GM08714 (cell line): ENCODE data around the gene GPR63.
A peak's percentile ranks its signal among the peaks of the same experiment; 100 is the strongest.

Source experiments
- H3K4me3 ChIP-seq: fragments of 200-500 bp; sonication (Bioruptor generic); 2 replicates; pipeline ENCODE4 v1.5.1; 2014; ENCODE audit warnings: mild to moderate bottlenecking, low read length, inconsistent platforms
- ZNF274 ChIP-seq: IDR thresholded peaks from 2 replicates; pipeline ENCODE4 v1.6.1; 2012; ENCODE audit warnings: mild to moderate bottlenecking, low read depth, low read length

Gene GPR63

DNA sequence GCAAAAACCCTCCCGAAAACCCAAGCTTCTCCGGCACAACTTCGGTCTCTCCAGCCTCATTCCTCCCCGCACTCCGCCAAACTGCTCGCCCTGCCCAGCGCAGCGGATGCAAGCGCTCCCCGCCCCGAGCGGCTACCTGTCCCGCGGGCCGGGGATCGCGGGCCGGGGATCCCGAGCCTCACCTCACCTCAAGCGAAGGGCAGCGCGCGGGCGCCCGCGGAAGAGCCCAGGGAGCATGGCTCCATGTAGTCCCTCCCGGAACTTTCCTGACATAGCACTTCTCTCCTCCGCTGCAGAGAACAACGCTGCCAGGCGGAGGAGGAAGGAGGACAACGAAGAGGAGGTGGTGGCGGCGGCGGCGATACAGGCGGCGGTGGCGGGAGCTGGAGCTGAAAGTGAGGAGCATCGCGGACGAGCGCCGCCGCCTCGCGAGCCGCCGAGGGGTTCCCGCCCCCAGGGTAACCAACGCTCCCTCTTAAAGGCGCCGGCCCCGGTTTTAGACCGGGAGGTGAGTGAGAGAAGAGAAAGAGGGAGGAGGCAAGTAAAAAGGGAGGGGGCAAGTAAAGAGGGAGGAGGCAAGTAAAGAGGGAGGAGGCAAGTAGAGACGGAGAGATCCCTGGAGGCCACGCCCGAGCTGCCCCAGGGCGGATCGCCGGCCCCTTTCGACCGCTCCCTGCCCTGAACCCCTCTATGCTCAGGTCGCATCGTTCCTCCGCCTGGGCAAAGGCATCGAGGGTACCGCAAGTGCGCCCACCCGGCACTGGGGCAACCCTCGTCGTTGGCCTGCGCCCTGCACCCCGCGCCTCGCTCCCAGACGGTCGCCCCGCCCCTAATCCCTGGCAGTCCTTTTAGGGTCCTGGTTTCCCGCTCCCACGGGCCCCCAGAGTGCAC lies at the start of gene GPR63:
TSS of gene GPR63 (minus strand) at position 397 of the 891 bp plus-strand sequence. CDS start 37,746 bp downstream, outside the sequence.
- peak within 1 kb of the TSS; percentile 92 for H3K4me3 ChIP-seq
- TF ChIP-seq ZNF274 = no peak

DNA sequence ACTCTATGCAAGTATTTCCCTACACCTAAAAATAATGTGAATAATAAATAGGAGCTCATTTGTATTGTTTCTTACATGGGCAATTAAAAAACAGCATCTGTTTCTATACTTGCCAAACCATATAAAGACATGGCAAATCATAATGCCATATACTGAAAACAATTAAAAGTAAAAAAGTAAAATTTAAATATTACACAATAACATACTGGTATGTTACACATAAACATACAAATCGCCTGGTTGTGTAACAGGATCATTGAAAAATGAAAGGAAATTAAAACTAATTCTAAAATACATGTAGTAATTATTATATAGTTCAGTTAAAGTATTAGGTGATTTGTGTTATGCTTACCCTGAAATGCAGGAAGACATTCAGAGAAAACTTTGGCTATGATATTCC lies 49.2 kb upstream of the GPR63 start:
- H3K4me3 ChIP-seq = no peak overlapping the region
- no peak for TF ChIP-seq ZNF274

DNA sequence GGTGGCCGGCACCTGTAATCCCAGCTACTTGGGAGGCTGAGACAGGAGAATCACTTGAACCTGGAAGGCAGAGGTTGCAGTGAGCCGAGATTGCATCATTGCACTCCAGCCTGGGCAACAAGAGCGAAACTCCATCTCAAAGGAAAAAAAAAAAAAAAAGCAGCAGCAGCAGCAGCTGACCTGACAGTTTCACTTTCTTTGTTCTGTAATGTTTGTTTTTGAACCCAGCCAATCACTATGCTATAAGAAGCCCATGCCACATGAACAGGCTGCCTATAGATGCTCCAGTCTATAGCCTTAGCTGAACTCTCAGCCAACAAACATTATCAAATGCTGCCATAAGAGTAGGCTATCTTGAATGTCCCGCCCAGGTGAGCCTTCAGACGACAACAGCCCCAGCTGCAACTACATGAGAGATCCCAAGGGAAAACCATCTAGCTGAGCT lies 47.9 kb upstream of the GPR63 start:
- H3K4me3 ChIP-seq = peak overlapping the region; percentile 54; the same call in 1 of the 2 replicates

DNA sequence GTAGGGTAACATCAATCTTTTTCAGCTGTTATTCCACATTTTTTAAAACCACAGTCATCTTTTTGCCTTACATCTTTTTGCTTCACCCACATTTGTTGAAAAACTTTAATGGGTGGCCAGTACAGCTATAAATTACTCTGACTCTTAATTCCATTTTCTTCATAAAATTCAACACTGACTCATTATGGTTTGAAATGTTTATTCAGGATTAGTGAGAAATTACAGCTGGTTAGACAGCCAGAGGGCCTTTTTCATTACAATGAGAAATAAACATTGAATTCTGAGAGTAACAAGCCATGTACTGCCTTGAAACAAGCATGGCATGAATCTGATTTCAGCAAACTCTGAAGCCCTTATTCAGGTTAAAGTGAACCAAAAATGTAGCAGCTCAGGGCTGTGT lies 40.9 kb upstream of the GPR63 start:
- H3K4me3 ChIP-seq = no peak overlapping the region
- no peak for TF ChIP-seq ZNF274

DNA sequence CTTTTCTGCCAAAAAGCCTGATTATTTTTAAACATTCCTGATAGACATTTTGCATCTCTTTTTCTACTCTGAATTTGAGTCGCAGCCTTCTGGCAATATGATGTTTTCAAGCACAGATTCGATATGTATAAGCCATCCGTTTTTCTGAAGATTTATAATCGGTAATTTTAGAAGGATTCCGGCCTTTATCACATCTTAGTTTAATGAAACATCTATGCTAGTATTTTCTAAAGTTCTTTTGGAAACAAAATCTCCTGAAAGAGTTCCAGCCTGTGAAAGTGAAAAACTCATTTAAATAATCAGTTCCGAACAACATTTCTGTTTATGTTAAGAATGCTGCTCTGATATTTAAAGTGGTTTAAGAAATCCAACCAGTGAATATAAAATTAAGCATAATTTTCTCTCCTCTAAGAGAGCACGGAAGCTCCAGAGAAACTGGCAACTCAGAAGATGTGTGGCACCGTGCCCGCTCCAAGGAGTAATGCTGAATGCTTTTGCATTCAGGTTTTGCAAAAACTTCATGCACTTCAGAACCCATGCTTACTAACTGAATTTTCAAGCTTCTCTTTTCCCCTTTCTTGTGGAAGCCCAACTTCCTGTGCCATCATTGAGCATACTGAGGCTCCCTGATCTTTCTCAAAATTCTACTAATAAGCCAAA lies 39.7 kb upstream of the GPR63 start:
- no peak for TF ChIP-seq ZNF274

DNA sequence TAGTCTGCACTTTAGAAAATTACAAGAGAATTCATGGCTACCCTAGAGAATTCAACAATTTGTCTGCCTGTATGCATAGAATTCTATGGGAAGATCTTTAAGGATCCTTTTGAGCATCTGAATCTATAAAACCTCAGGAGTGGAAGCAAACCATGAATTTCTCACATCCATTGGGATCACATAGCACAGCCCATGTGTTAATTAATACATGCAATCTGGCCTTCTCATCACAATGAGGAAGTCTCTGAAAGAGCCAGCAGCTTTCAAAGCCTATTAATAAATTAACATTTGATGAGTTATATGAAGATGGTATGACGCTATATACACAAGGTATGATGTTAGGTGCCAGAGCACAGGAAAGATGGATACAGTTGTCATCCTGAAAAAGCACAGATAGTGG lies 35.7 kb upstream of the GPR63 start:
- no peak overlapping the region for H3K4me3 ChIP-seq

More for the DNA sequence above, 39.7 kb upstream of the GPR63 start:
- no peak overlapping the region for H3K4me3 ChIP-seq

GRCh38 chr6:96865055-96865405 lies 27.8 kb upstream of the GPR63 start:
- TF ChIP-seq ZNF274 = no peak
- H3K4me3 ChIP-seq = no peak overlapping the region

More for the DNA sequence above, 35.7 kb upstream of the GPR63 start:
- no peak for TF ChIP-seq ZNF274

- H3K4me3 ChIP-seq = no peak overlapping the region
- TF ChIP-seq ZNF274 = no peak
These were observed 27.2 kb upstream of the GPR63 start for GRCh38 chr6:96864216-96865054.

GRCh38 chr6:96862560-96862959 lies 25.3 kb upstream of the GPR63 start:
- TF ChIP-seq ZNF274 = no peak

GRCh38 chr6:96861588-96861987 lies 24.3 kb upstream of the GPR63 start:
- TF ChIP-seq ZNF274 = no peak
- no peak overlapping the region for H3K4me3 ChIP-seq

More at GRCh38 chr6:96862560-96862959, 25.3 kb upstream of the GPR63 start:
- H3K4me3 ChIP-seq = no peak overlapping the region

- H3K4me3 ChIP-seq = no peak overlapping the region
- no peak for TF ChIP-seq ZNF274
These were observed 19.6 kb upstream of the GPR63 start for GRCh38 chr6:96856856-96857255.

GRCh38 chr6:96853083-96853482 lies 15.8 kb upstream of the GPR63 start:
- TF ChIP-seq ZNF274 = no peak
- no peak overlapping the region for H3K4me3 ChIP-seq

- no peak overlapping the region for H3K4me3 ChIP-seq
These were observed 15.3 kb upstream of the GPR63 start for GRCh38 chr6:96852605-96853004.

DNA sequence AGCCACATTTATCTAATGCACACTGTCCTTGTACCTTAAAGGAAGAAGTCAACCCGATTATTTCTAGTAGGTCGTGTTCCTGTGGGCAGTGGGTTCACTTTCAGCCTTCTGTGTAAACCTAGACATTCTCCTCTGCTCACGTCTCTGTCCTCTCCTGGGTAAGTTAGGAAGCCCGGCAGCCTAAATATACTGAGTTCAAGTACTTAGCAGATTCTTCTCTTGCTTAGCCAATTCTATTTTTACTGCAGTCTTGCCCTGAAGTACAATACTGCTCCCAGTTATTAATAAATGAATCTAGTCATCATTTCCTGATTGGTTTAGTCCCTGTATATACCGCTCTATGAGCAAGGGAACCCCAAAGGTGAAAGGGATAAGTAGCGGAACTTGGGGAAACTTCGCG lies 14.6 kb upstream of the GPR63 start:
- TF ChIP-seq ZNF274 = no peak
- H3K4me3 ChIP-seq = no peak overlapping the region

More at GRCh38 chr6:96852605-96853004, 15.3 kb upstream of the GPR63 start:
- no peak for TF ChIP-seq ZNF274
